HG02571 (cell line): ENCODE results near the gene HOMEZ.
A peak's percentile ranks its signal among the peaks of the same experiment; 100 is the strongest.

Experiments
- ATAC-seq: cut with Tn5 transposase; IDR thresholded peaks from one replicate; pipeline ENCODE4 v1.9.1; 2021; ENCODE audit warnings: mild to moderate bottlenecking, moderate library complexity; ENCODE audit not compliant: unreplicated experiment

Gene HOMEZ

GRCh38 chr14:23307687-23308644 lies 22.0 kb upstream of the HOMEZ start:
- ATAC-seq, result no peak

GRCh38 chr14:23307146-23307530 lies 21.2 kb upstream of the HOMEZ start:
- no peak for ATAC-seq

- no peak for ATAC-seq
Observed at GRCh38 chr14:23306412-23307145, 20.6 kb upstream of the HOMEZ start, which contains the start of gene BCL2L2. BCL2L2 (plus strand) TSS chr14:23306833; CDS start chr14:23307768, 935 bp downstream.

- ATAC-seq, result peak; percentile 31
Observed at GRCh38 chr14:23302290-23303225, 16.6 kb upstream of the HOMEZ start, which contains the start of gene PPP1R3E. PPP1R3E (minus strand) TSS chr14:23302859; CDS start chr14:23302576, 283 bp downstream.

- ATAC-seq, result peak; percentile 10
Observed at GRCh38 chr14:23301969-23302289, 16.0 kb upstream of the HOMEZ start.

GRCh38 chr14:23301288-23301968 lies 15.5 kb upstream of the HOMEZ start:
- ATAC-seq, result peak; percentile 78

- ATAC-seq, result no peak
Observed at GRCh38 chr14:23300687-23301223, 14.8 kb upstream of the HOMEZ start.

- no peak for ATAC-seq
Observed at GRCh38 chr14:23299986-23300686, 14.2 kb upstream of the HOMEZ start.

GRCh38 chr14:23299211-23299957 lies 13.5 kb upstream of the HOMEZ start:
- no peak for ATAC-seq

GRCh38 chr14:23297611-23298277 lies 11.8 kb upstream of the HOMEZ start:
- no peak for ATAC-seq

GRCh38 chr14:23297096-23297495 lies 11.2 kb upstream of the HOMEZ start:
- no peak for ATAC-seq

- ATAC-seq, result no peak
Observed at GRCh38 chr14:23296012-23296777, 10.3 kb upstream of the HOMEZ start.

- no peak for ATAC-seq
Observed at GRCh38 chr14:23294734-23295561, 9.0 kb upstream of the HOMEZ start.

GRCh38 chr14:23286902-23287479 lies 1.1 kb upstream of the HOMEZ start:
- no peak for ATAC-seq

- ATAC-seq, result peak; percentile 26
Observed at GRCh38 chr14:23285530-23286019, 357 bp downstream of the HOMEZ start.
